ENCODE measurements around the gene NFATC3. TPM values are rescaled to one million over a fixed set of nuclear protein-coding genes. Genes with fewer than 3 reads are reported as not detected.

Gene NFATC3
- total RNA-seq, 2 donors from 2014 or later: 22.5 to 29.3 TPM

DNA sequence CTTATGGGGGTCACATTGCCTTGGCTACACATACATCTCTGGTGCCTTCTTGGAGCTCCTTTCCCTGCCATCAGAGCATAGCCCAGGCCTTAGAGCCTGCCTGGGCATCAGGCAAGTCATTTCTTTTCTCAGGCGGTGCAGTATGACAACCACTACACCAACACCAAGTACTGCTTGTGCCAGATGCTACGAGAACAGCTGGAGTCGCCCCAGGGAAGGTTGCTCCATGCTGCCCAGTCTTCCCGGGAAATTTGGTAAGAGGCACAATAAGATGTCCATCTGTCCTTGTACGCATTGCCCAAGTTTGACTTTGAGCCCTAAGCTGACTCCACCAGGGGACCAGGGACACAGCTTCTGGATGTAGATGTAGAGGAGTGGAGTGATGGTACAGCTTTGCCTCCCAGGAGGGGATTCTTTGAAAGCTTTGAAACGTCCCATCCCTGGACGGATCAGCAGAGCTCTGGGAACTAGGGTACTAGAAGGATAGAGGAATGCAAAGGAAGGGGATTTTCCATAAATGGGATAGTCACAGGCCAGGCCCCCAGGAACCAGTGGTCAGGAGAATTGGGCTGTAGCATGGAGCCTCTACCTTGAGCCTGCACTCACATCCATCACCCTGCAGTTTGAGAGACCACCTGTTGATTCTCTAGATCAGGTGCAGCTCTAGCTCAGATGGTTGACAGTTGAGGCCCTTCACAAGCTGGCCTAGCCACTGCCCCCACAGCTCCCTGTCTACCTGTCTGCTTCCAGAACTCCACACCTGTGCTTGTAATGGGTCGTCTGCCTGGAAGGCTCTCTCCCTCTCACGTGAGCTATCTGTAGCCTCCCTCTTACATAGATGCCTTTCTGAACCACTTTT lies 11.0 kb upstream of the NFATC3 start:
- intact Hi-C loops (cut with DNase I): no loop called here
- Histone ChIP-seq H3K4me1 (peaks cover 3% of the 10 kb centered on the region), H3K27me3 (no peaks in the 10 kb centered on the region), H3K9me3 (no peaks in the 10 kb centered on the region), H3K27ac (no peak overlapping the region), H3K4me3 (no peak overlapping the region), H3K36me3 (no peaks in the 10 kb centered on the region), H3K9ac (ENCODE audit: low read depth in 2 of 2, low read length in 2 of 2) (no peak overlapping the region)
- TF ChIP-seq, protein P1, sequence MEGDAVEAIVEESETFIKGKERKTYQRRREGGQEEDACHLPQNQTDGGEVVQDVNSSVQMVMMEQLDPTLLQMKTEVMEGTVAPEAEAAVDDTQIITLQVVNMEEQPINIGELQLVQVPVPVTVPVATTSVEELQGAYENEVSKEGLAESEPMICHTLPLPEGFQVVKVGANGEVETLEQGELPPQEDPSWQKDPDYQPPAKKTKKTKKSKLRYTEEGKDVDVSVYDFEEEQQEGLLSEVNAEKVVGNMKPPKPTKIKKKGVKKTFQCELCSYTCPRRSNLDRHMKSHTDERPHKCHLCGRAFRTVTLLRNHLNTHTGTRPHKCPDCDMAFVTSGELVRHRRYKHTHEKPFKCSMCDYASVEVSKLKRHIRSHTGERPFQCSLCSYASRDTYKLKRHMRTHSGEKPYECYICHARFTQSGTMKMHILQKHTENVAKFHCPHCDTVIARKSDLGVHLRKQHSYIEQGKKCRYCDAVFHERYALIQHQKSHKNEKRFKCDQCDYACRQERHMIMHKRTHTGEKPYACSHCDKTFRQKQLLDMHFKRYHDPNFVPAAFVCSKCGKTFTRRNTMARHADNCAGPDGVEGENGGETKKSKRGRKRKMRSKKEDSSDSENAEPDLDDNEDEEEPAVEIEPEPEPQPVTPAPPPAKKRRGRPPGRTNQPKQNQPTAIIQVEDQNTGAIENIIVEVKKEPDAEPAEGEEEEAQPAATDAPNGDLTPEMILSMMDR (IDR thresholded peaks at IDR 0.05): no peak
- no peak for DNase-seq

DNA sequence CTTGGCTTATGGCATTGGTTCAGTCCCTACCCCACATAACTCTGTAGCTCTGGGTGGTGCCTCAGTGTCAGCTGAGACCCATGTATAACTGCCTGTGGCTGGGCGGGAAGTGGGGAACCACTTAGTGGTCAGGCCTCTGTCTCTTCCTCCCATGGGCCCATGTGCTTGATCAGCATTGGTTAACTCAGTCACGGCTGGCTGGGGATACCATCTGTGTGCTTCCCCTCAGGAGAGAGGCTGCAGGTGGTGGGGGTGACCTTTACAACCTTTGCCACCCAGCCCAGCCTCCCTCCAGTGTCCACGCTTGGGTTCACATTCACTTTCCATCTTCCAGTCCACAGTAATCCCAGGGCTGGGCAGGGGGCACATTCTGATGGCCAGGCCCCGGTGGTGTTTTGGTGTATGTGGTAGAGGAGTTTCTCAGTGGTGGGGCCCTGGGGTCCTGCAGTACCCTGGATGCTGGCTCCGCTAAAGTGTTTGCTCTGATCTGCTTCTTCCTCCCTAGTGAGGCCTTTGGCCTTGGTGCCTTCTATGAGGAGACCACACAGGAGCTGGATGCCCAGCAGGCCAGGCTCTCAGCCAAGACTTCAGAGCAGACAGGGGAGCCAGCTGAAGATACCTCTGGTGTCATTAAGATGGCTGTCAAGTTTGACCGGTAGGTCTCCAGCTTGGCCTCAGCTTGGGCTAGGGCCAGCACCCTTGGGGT lies 10.2 kb upstream of the NFATC3 start:
- DNase-seq: no peak
- Histone ChIP-seq H3K36me3 (no peaks in the 10 kb centered on the region), H3K27me3 (no peaks in the 10 kb centered on the region), H3K9ac (ENCODE audit: low read depth in 2 of 2, low read length in 2 of 2) (no peak overlapping the region), H3K9me3 (no peaks in the 10 kb centered on the region), H3K4me3 (no peak overlapping the region), H3K27ac (no peak overlapping the region), H3K4me1 (peaks cover 2% of the 10 kb centered on the region)
- intact Hi-C loops (cut with DNase I): no loop called here
- TF ChIP-seq, protein P1 (IDR thresholded peaks at IDR 0.05): no peak

DNA sequence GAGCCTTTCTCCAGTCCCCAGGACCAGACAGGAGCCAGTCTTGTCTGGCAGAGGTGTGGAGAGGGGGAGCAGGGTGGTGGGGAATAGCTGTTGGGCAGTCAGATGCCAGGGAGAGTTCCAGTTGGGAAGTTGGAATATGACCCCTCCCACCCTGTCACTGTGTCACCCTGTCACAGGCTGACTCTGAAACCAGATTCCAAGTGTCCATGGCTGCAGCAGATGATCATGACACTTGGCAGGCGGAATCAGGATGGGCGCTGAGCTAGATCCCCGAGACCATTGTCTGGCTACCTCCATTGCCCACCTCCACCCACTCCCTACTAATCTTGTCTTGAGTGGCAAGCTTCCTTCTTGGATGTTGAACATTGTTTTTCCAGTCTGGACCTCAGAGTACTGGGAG lies 9.2 kb upstream of the NFATC3 start:
- H3K4me3 ChIP-seq: no peak overlapping the region
- H3K27me3 ChIP-seq: no peaks in the 10 kb centered on the region
- intact Hi-C loops (cut with DNase I): no loop called here
- DNase-seq: no peak
- no peak overlapping the region for H3K9ac ChIP-seq (ENCODE audit: low read depth in 2 of 2, low read length in 2 of 2)
- peaks cover 11% of the 10 kb centered on the region for H3K4me1 ChIP-seq
- no peaks in the 10 kb centered on the region for H3K36me3 ChIP-seq
- TF ChIP-seq, protein P1 (IDR thresholded peaks at IDR 0.05): no peak
- H3K9me3 ChIP-seq: no peaks in the 10 kb centered on the region
- H3K27ac ChIP-seq: no peak overlapping the region

DNA sequence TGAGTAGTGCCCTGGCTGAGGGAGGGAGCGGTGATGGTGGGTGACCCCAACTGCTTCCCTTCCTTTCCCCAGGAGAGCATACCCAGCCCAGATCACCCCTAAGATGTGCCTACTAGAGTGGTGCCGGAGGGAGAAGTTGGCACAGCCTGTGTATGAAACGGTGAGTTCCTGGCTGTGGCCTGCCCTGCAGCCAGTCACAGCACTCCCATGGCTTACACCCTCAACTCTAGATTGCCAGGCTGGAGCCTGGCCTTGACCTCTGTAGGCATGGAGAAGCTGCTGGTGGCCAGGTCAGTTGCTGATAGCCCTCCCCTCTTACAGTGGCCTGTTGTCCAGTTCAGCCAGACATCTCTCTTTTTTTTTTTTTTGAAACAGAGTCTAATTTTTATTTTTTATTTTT lies 8.6 kb upstream of the NFATC3 start:
- peaks cover 17% of the 10 kb centered on the region for H3K4me1 ChIP-seq

More for the DNA sequence above, 8.6 kb upstream of the NFATC3 start:
- Histone ChIP-seq H3K36me3 (no peaks in the 10 kb centered on the region), H3K9ac (ENCODE audit: low read depth in 2 of 2, low read length in 2 of 2) (no peak overlapping the region), H3K9me3 (no peaks in the 10 kb centered on the region), H3K27ac (no peak overlapping the region), H3K27me3 (no peaks in the 10 kb centered on the region), H3K4me3 (no peak overlapping the region)
- intact Hi-C loops (cut with DNase I): no loop called here
- DNase-seq: no peak
- TF ChIP-seq, protein P1 (IDR thresholded peaks at IDR 0.05): no peak
